COLO829 (cell line): ENCODE results near the gene BTNL2.

Experiments
- DNase-seq: peaks from one replicate; pipeline ENCODE4 v3.0.0; 2012; ENCODE audit warnings: low spot score

BTNL2 gene

GRCh38 chr6:32413427-32414047 is 6.6 kb upstream of the BTNL2 start:
- peak; percentile 62 for DNase-seq

- DNase-seq: no peak
Observed at GRCh38 chr6:32411566-32412327, 4.8 kb upstream of the BTNL2 start.

- DNase-seq: no peak
Observed at GRCh38 chr6:32410906-32411305, 3.9 kb upstream of the BTNL2 start.

- DNase-seq: no peak
Observed at GRCh38 chr6:32406197-32406596, 784 bp downstream of the BTNL2 start.

GRCh38 chr6:32405656-32406055 is 1.3 kb downstream of the BTNL2 start:
- DNase-seq: no peak

GRCh38 chr6:32402812-32403211 is 4.2 kb downstream of the BTNL2 start:
- DNase-seq: no peak

- no peak for DNase-seq
Observed at GRCh38 chr6:32401284-32401963, 5.6 kb downstream of the BTNL2 start.

GRCh38 chr6:32397252-32397920 is 9.6 kb downstream of the BTNL2 start:
- no peak for DNase-seq

- no peak for DNase-seq
Observed at GRCh38 chr6:32396028-32396427, 11.0 kb downstream of the BTNL2 start.

GRCh38 chr6:32393665-32394420 is 13.1 kb downstream of the BTNL2 start:
- DNase-seq: no peak

- DNase-seq: no peak
Observed at GRCh38 chr6:32391505-32391904, 15.5 kb downstream of the BTNL2 start.

- DNase-seq: no peak
Observed at GRCh38 chr6:32387589-32388340, 19.2 kb downstream of the BTNL2 start.

- DNase-seq: no peak
Observed at GRCh38 chr6:32386040-32386439, 20.9 kb downstream of the BTNL2 start.

- DNase-seq: no peak
Observed at GRCh38 chr6:32382757-32383420, 24.1 kb downstream of the BTNL2 start.

GRCh38 chr6:32379545-32379944 is 27.4 kb downstream of the BTNL2 start:
- no peak for DNase-seq

- no peak for DNase-seq
Observed at GRCh38 chr6:32375739-32376529, 31.0 kb downstream of the BTNL2 start.

GRCh38 chr6:32371803-32372202 is 35.2 kb downstream of the BTNL2 start, which contains the start of gene TSBP1:
TSBP1 (minus strand) TSS chr6:32371903; CDS start chr6:32371706, 197 bp downstream.
- no peak for DNase-seq

GRCh38 chr6:32371229-32371628 is 35.8 kb downstream of the BTNL2 start:
- no peak for DNase-seq

GRCh38 chr6:32370505-32370904 is 36.5 kb downstream of the BTNL2 start:
- DNase-seq: no peak

- peak; percentile 70 for DNase-seq
Observed at GRCh38 chr6:32369660-32370059, 37.3 kb downstream of the BTNL2 start.
